HG02798 (cell line): ENCODE measurements around the gene SIVA1.

Experiments used
- ATAC-seq: cut with Tn5 transposase; IDR thresholded peaks from one replicate; pipeline ENCODE4 v1.9.1; 2021; ENCODE audit warnings: mild to moderate bottlenecking; ENCODE audit not compliant: unreplicated experiment, poor library complexity

SIVA1 gene

DNA sequence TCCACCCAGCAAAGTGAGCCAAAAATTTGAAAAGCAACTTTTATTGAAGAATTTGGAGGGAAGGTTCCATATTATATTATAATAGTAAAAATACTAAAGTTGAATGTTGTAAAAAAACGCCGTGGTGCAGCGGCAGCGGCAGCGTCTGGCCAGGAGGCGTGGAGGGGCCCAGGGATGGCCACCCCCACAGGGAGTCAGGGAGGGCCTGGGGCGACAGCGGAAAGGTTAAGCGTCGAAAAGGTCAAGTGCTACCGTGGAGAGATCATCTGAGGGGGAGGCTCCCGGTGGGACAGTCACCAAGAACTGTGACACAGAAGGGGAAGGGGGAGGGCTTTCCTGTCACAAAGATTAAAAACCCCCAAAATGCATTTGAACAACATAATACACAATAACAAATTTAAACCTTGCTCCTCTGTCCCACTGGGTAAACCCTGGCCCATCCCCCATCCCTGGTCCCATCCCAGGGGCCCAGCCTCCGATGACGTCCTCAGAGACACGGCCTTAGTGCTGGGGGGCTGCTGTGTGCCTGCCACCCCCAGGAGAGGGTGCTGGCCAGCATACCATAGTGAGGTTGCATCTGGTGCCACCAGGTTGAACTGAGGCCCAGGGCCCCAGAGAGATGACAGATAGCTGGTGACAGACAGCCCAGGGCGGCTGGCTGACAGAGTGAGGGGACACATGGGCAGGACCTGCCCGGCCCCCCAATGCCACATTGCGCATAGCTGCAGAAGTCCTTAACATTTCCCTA, 16.6 kb downstream of the SIVA1 start:
- no peak for ATAC-seq

DNA sequence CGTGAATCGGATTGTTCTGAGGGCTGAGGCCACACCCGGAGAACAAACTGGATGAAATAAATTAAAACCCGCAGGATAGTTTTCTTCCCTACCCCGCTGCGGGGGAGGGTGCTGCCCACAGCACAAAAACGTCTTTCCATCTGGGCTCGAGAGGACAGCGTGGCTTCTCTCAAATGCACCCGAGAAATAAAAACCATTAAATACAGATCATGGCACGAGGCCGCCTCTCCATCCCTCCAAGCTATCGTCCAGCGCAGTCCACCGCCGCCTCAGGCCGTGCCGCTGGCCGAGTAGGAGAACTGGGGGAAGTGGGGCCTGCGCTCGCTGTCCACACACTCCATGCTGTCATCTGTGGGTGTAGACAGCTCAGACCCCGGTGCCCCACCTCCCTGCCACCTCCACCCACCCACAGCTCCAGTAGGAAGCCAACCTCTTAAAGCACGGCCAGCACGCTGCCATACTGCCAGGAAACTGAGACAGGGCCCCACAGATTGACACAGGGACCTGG, 17.2 kb downstream of the SIVA1 start:
- ATAC-seq, result no peak

DNA sequence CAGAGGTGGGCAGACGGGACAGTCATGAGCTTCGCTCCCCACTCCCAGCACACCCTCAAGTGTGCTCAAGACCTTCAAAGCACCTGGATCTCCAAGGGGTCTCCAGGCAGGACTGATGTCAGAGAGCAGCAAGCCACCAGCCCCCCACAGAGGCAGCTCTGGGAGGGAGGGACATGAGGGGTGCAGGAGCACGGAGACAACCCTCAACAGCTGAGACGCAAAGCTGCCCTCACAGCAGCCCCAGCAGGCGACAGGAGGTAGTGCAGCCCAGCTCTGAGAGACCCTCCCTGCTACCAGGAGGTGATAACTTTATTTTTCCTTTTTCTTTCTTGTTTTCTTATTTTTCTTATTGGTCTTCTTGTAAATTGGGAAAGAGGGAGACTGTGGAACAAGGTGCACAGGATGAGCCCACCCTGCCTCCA, 17.9 kb downstream of the SIVA1 start:
- no peak for ATAC-seq

DNA sequence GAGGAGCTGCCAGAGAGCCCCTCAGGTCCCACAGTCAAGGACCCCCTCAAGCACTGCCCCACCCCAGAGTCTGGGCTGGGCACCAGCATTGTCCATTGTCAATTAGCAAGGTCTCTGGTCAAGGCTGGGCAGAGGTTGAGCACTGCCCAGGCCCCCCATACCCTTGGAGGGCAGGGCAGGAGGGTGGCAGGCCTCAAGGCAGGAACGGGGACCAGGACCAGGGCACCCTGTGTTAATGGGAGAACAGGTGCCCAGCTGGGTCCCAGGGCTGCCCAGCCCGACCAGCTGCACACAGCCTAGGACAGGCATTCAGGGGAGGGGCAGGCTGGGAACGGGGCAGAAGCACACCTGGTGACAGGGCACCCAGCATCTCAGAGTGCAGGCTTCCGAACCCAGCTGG, 18.4 kb downstream of the SIVA1 start:
- ATAC-seq, result no peak

DNA sequence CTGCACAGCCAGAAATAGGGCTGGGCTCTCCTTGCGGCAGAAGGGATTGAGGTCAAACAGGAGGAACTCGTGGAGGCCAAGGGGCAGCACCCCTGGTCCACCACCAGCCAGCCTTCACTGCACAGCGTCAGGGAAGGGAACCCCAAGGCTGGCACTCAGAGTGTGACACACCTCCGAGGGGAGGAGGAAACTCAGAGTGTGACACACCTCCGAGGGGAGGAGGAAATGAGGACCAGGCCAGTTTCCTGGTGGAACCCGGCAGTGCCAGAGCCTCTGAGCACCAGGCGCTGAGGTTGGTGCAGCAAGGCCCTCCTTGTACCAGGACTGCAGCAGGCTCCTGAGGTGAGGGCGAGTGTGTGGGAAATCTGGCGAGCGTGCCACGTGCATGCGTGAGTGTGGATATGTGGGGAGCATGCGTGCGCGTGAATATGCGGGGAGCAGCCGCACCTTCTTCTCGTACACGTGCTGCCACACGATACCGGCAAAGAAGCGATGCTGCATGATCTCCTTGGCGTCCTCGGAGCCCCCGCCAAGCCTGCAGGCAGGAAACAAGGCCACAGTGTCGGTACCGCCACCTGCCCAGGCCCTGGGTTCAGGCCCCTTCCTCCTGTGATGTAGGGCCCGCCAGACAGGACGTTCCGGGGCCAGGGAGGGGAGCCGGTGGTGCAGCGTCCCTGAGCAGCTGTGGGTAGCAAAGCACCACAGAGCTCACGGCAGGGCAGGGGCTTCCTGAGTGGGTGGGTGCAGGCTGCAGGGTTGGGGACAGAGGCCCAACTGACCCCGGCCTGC, 19.2 kb downstream of the SIVA1 start:
- no peak for ATAC-seq

DNA sequence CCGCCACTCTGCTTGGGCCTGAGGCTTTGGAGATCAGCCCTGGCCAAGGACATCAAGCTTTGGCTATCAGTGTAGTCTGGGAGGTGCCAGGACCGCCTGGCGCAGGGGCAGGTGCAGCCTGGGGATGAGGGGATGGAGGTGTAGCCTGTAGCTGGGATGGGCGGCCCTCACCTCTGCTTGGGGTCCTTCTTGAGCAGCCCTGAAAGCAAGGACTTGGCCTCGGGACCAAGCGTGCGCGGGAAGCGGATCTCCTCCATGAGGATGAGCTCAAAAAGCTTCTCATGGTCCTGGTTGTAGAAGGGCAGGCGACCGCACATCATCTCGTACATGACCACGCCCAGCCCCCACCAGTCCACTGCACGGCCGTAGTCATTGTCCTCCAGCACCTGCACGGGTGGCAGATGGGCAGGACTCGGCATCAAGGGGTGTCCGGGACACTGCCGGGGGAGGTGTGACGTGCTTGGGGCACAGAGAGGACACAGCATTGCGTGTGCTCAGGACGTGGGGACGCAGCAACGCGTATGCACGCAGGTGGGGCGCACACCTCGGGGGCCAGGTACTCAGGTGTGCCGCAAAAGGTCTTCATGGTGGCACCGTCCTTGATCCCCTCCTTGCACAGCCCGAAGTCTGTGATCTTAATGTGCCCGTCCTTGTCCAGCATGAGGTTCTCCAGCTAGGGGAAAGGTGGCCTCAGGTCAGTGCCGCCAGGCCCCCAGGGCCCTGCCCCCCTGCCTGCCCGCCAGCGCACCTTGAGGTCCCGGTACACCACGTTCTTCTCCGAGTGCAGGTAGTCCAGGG, 20.0 kb downstream of the SIVA1 start:
- no peak for ATAC-seq

DNA sequence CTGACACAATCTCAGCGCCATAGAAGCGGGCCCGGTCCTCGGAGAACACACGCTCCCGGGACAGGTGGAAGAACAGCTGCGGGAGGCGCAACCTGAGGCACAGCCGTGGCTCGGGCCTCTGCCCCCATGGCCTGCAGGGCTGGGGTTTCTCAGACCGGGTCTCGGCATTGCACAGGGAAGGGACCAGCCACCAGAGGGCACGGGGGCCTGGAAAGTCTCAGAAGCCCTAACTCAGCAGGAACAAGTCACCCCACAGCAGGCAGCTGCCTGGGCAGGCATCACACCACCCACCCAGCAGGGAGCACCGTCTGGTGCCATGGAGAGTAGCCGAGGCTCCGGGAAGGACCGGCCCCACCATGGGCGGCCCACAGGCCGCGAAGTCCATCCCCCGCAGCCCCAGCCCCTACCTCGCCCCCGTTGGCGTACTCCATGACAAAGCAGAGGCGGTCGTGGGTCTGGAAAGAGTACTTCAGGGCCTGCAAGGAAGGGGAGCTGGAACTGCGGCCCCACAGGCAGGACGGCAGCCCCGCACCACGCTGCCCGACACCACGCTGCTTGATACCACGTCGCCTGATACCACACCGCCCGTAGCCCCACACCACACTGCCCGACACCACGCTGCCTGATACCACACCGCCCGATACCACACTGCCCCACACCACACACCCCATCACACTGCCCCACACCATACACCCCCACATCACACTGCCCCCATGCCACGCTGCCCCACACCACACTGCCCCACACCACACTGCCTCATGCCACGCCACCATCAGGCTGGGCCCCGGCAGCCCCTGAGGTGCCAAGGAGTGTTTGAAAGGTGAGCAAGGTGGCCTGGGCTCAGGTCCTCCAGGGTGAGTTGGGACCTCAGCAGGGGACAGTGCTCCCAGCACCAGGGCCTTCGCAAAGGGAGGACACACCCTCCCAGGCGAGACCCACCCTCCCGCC, 20.8 kb downstream of the SIVA1 start:
- ATAC-seq, result no peak

DNA sequence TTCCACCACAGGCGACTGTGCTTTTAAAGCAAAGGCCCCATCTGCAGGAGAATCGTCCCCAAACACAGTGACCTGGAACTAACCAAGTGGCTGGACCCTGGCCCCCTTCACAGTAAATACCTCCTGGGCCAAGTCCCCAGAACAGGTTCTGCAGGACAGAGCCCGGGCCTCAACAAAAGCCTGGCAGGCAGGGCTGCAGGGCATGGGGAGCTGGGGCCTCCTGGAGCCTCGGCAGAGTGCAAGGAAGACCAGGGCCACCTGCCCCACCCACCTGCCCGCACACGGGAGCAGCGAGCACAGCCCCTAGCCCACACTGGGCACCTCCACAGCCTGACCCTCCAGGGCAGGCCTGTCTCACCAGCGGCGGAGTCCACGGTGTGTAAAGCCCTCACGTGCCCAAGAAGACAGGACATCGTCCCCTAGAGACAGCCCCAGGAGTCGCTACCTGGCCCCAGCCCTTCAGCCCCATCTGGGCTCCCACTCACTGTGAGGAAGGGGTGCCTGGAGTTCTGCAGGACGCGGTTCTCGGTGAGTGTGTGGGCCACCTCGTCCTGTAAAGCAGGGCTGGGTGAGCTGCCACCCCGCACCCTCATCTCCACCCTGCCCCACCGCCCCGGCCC, 21.6 kb downstream of the SIVA1 start:
- no peak for ATAC-seq

DNA sequence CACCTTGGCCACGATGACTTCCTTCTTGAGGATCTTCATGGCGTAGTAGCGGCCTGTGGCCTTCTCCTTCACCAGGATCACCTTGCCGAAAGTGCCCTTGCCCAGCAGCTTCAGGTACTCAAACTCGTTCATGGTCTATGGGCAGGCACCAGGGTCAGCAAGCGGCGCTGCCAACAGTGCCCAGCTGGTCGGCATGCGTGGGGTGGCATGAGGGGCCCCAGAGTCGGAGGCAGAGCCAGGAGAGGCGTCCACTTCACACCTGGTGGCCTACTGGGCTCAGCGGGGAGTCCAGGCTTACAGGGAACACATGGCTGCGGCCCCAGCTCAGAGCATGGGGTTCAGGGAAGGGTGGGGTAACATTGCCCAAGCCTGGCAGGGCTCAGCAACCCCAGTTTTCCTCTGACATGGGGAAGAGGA, 22.1 kb downstream of the SIVA1 start:
- no peak for ATAC-seq

DNA sequence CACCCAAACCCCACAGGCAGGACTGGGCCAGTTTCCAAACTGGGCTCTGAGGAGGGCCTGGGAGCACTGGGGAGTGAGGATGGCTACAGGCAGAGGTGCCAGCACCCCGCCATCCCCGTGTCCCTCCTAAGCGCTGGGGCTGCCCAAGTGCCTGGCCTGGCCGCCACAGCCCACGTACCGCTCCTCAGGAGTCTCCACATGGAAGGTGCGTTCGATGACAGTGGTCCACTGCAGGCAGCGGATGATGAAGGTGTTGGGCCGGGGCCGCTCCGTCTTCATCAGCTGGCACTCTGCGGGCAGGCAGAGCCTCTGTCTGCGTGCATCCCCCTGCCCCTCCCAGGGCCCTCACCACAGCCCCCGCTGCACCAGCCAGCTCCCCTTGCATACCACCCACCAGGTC, 23.5 kb downstream of the SIVA1 start:
- ATAC-seq, result no peak

DNA sequence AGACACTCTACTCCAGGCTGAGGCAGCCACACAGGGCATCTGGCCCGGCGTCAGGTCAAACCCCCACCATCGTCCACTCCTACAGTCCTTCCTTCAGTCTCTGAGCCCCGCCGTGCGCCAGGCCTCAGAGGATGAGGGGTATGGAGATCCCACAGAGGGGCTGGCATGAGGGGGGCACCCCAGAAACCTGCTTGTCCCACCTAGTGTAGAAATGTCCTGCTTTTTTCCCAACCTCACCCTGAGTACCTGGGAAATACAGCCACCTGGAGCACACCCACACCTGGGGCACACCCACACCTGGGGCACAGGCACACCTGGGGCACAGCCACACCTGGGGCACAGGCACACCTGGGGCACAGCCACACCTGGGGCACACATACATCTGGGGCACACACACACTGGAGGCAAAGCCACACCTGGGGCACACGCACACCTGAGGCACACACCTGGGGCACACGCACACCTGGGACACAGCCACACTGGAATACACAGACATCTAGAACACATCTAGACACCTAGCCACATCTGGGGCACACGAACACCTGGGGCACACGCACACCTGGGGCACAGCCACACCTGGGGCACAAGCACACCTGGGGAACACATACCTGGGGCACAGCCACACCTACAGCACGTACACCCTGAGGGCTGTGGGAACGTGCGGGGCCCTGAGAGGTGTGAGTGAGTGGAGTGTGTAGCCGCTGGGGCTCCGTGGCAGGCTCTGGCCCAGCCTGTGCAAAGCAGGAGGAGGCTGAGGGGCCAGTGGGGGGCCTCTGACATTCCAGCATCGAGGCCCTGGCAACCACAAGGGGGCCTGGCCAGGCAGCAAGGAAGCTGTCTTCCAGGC, 24.2 kb downstream of the SIVA1 start:
- no peak for ATAC-seq

DNA sequence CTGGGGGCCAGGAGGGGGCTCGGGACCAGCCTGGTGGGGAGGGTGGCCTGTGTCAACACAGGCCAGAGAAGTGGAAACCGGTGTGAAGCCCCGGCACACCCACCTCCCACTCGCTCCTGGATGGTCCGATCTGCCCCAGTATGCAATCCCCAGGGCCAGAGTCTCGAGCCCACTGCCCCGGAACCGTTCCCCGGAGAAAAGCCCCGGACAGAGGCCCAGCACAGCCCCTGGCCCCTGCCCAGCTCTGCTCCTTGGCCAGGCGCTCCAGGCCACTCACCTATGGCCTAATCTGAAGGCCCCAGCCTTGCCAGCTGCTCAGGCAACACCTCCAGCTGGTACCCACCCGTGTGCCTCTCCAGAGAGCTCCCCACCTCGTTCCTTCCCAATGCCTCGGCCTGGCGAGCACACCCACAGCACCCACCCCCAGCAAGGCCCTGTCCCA, 24.9 kb downstream of the SIVA1 start:
- ATAC-seq, result no peak

DNA sequence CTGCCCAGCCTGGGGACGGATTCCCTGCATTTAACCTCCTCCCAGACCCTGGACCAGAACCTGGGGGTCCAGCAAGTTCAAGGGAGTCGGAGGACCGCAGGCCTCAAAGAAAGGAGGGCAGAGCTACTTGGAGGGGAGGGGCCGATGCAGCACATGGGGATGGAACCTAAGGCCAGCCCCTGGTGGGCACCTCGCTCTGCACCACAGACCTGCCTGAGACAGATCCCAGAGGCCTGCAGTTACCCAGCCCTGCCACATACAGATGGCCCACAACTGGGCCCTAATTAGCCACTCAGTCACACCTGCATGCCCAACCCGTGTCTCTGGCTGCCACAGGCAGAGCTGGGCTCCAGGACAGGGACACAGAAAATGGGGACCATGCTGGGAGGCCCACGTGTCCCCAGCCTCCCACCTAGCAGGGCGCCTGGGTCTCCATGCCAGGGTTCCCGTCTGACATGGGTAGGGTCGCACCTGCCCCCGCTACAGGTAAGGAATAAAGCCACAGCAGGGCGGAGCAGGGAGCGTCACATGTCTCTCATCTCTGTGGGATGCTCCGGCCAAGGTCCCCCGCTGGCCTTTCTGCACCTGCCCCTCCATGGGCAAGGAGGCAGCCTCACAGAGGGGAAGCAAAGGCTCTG, 25.9 kb downstream of the SIVA1 start:
- no peak for ATAC-seq

DNA sequence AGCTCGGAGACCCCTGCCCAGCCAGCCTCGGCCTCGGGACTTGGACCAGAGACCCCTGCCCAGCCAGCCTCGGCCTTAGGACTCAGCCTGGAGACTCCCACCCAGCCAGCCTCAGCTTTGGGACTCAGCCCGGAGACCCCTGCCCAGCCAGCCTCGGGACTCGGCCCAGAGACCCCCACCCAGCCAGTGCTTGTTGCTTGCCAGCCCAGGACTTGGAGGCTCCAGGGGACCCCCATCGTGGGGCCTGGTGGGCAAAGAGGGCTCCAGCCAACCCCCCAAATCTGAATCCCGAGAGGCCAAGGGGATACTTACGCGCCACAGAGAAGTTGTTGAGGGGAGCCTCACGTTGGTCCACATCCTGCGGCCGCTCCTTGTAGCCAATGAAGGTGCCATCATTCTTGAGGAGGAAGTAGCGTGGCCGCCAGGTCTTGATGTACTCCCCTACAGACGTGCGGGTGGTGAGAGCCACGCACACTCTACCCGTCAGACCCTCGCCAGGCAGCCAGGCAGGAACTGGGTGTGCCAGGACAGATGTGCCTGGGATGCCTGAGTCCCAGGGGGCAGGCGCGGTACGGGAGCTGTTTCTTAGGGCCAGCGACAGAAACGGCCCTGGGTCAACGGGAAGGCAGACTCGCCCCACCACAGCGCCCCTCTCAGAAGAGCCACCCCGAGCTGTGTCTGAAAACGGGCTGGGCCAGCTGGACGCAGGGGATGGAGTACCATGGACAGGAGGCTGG, 27.0 kb downstream of the SIVA1 start:
- no peak for ATAC-seq

DNA sequence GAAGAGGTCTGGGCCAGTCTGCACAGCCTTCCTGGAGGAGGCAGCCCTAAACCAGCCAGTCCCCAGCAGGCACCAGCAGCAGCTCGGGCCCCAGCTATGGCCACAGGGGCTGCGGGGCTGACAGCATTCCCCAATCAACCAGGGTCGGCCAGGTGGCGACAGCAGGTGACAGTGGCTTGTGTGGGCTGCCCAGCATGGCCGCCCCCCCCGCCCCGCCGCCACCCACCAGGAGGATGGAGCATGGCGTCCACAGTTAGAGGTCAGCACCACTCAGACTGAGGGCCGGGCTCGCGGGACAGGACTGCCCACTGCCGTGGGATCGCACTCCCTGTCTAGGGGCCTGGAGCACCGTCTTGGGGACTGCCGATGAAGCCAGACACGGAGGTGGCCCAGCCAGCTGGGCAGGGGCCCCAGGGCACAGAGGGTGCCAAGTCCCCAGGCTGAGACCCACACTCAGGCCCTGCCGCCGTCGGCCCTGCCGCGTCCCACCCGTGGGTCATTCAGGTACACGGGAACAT, 27.6 kb downstream of the SIVA1 start:
- ATAC-seq, result no peak

DNA sequence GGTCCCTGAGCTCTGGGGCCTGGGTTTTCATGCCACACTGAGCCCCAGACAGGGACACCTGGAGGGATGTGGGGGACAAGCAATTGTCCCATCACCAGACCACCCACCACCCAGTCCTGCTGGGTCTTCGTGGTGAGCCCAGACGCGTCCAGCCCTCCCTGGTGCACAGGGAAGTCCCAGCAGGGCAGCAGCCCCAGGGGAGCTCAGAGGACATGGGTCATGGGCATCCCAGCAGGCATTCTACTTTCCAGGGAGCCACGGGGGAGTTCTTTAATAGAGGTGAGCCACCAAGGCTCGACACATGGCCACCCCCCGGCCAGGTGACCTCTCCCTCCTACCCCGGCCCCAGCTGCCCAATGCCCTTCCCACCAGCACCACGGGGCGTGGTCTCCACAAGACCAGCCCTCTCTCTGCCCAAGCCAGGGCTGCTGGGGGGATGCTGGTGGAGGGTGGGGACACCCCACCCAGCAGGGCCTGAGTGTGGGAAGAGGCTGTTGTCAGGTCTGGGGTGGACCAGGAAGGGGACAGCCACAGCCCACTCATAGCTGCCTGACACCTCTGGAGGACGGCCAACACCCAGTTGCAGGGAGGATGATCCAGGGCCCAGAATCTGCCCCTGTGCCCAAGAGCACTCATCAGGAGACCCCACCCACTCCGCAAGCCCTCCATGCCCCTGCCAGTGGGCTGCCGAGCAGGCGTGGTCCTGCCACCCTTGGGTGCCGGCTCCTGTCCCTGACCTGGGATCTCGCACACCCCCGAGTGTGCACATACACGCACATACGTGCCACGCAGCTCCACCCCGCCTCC, 28.5 kb downstream of the SIVA1 start:
- no peak for ATAC-seq
